ENCODE results near the gene AURKA. TPM values are rescaled to one million over a fixed set of nuclear protein-coding genes. Genes with fewer than 3 reads are reported as not detected.

AURKA gene
- 35.2 and 46.4 TPM in 2 replicates for total RNA-seq (2011; cell fraction: chromatin; rRNA removed; ENCODE audit: low replicate concordance)
- total RNA-seq (2011; cell fraction: nucleolus; rRNA removed) = 29.4 and 33.6 TPM in 2 replicates
- total RNA-seq (2011; cell fraction: nucleoplasm; rRNA removed) = 34.9 and 36.8 TPM in 2 replicates
- 72.7 and 78.4 TPM in 2 replicates for total RNA-seq (2014; rRNA removed)
- 113 and 126 TPM in 2 replicates for total RNA-seq (2014; rRNA removed; fragmentation: Illumina TruSeq; extraction: Trizol)
- total RNA-seq (2015; rRNA removed; fragmentation: Illumina TruSeq; extraction: Trizol) = 102 and 105 TPM in 2 replicates
- 97.4 and 101 TPM in 2 replicates for total RNA-seq (2021)
- polyA plus RNA-seq (2011; rRNA removed) = 112 and 148 TPM in 2 replicates
- 82.8 and 98.1 TPM in 2 replicates for polyA plus RNA-seq (2011; cell fraction: cytosol; rRNA removed)
- 52.9 and 65.0 TPM in 2 replicates for polyA plus RNA-seq (2011; cell fraction: nucleus; rRNA removed)
- polyA plus RNA-seq (2012) = 70.5 and 75.3 TPM in 2 replicates
- polyA plus RNA-seq (2014; fragmentation: Illumina TruSeq; extraction: Trizol) = 128 and 162 TPM in 2 replicates
- 100 to 1,000 TPM; 130 to 153 TPM for polyA plus RNA-seq (2014; fragmentation: Nextera tagmentation; extraction: Ambion mirVana)
- polyA plus RNA-seq (2014; rRNA removed) = 105 and 106 TPM in 2 replicates
- 99.4 and 104 TPM in 2 replicates for polyA minus RNA-seq (2011; rRNA and poly(A)+ RNA removed)
- 43.0 and 57.1 TPM in 2 replicates for polyA minus RNA-seq (2011; cell fraction: cytosol; rRNA and poly(A)+ RNA removed)
- 16.3 and 31.1 TPM in 2 replicates for polyA minus RNA-seq (2011; cell fraction: nucleus; rRNA and poly(A)+ RNA removed)
- Bru-seq, nascent RNA = percentile 90 among the genes with signal in this experiment
- BruChase-seq, experiment 1, labeled RNA remaining after a 2-hour chase = percentile 94 among the genes with signal in this experiment
- percentile 94 among the genes with signal in this experiment for BruChase-seq, experiment 2, labeled RNA remaining after a 6-hour chase
- long read RNA-seq, experiment 1, transcript AURKA-206 (9 exons, 2,169 nt) = minor isoform, 58 of 585 reads
- long read RNA-seq, experiment 1, transcript AURKA-201 (10 exons, 2,223 nt) = minor isoform, 51 of 585 reads
- long read RNA-seq, experiment 1, transcript AURKA-208 (9 exons, 2,114 nt) = major isoform, 79 of 585 reads
- long read RNA-seq, experiment 1, transcript AURKA-202 (9 exons, 2,248 nt) = minor isoform, 64 of 585 reads
- long read RNA-seq, experiment 1, partial matches to known transcripts = 54 of 585 reads
- long read RNA-seq, experiment 1, other reads (novel, unspliced or antisense) = 232 of 585 reads
- long read RNA-seq, experiment 2, transcript AURKA-208 (9 exons, 2,114 nt) = major isoform, 13 of 134 reads
- long read RNA-seq, experiment 2, transcript AURKA-202 (9 exons, 2,248 nt) = minor isoform, 7 of 134 reads
- long read RNA-seq, experiment 2, partial matches to known transcripts = 49 of 134 reads
- long read RNA-seq, experiment 2, other reads (novel, unspliced or antisense) = 52 of 134 reads
- long read RNA-seq, experiment 3, transcript AURKA-206 (9 exons, 2,169 nt) = minor isoform, 14 of 177 reads
- long read RNA-seq, experiment 3, transcript AURKA-208 (9 exons, 2,114 nt) = major isoform, 39 of 177 reads
- long read RNA-seq, experiment 3, transcript AURKA-201 (10 exons, 2,223 nt) = minor isoform, 16 of 177 reads
- long read RNA-seq, experiment 3, transcript AURKA-202 (9 exons, 2,248 nt) = minor isoform, 19 of 177 reads
- long read RNA-seq, experiment 3, partial matches to known transcripts = 32 of 177 reads
- long read RNA-seq, experiment 3, other reads (novel, unspliced or antisense) = 42 of 177 reads

DNA sequence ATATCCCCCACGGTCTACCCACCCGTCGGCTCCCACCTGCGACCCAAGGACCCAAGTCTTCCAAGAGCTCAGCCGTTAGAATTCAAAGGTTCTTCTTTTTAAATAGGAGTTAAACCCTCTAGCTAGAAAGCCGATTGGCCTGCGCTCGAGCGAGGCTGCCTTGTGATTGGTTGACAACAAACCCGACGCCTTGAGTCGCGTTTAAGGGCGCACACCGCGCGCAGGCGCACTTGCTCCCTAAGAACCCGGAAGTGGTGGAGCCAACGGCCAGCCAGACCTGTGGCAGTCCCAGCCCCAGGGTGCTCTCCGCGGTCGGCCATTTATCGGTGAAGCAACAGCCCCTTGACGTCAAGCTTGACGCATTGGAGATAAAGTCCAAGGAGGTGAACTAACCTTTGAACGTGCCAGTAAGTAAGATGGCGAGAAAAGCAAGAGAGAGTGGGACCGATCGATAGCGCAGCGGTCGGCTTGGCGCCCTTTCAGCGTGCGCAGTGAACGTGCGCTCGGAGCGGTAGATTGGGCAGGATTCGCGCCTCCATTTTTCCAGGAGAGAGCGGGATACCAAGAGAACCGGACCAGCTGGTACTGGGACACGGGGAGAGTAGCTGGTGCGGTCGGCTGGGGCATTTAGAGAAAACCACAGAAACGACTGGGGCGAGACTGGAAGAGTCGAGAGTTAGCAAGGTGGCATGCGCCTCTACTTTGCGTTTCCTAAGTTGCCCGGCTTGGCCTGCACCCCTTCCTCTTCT lies at the start of gene AURKA, which contains the start of gene CSTF1:
Gene AURKA, minus strand, starts transcription at position 84 of the 749 bp plus-strand sequence. CDS start 4,018 bp downstream, outside the sequence.
Gene CSTF1, plus strand, starts transcription at position 514 of the 749 bp plus-strand sequence. CDS start 2,908 bp downstream, outside the sequence.
- ATAC-seq = peak; percentile 95
- Histone ChIP-seq H3K27me3 (ENCODE audit: control insufficient read depth in 2 of 2, insufficient read depth in 2 of 2, low read length in 2 of 2) (no peaks in the 10 kb centered on the region), H3K9ac (ENCODE audit: insufficient read depth in 1 of 2, low read depth in 2 of 2, low read length in 2 of 2) (peak within 1 kb of the TSS; percentile 97 to 99), H3K9me3 (replicated peaks; ENCODE audit: control insufficient read depth, insufficient read depth, low read depth, low read length) (no peaks in the 10 kb centered on the region), H3K27ac (ENCODE audit: extremely low read depth, low read depth, low read length) (peak within 1 kb of the TSS; percentile 99), H3K79me2 (ENCODE audit: control insufficient read depth, insufficient read depth, low read length) (peaks cover 95% of the 10 kb centered on the region), H3K36me3 (ENCODE audit: control insufficient read depth, insufficient read depth, low read length) (peaks cover 74% of the 10 kb centered on the region), H4K20me1 (replicated peaks; ENCODE audit: control insufficient read depth, insufficient read depth, low read length) (no peaks in the 10 kb centered on the region), H3K9me1 (ENCODE audit: control insufficient read depth, insufficient read depth, low read length) (peaks cover 3% of the 10 kb centered on the region), H2AFZ (ENCODE audit: low read depth, low read length) (peak within 1 kb of the TSS; percentile 85), H3K4me2 (ENCODE audit: insufficient read depth, low read length) (peak within 1 kb of the TSS; percentile 99), H3K4me3 (peak within 1 kb of the TSS; percentile 92), H3K4me1 (replicated peaks in 1 of 2; ENCODE audit: control insufficient read depth in 2 of 2, insufficient read depth in 2 of 2, low read length in 2 of 2) (peaks cover 4 to 12% of the 10 kb centered on the region in 2 experiments; a peak in 3 of 5 replicates)
- POLR2A ChIA-PET = interaction anchor here (0.6 to 2.3 kb wide), 25 partner anchors 9 to 1963 kb away, joined by 3 to 35 read pairs (median 4); partner anchors contain the start of genes CASS4 and FAM210B
- DNase-seq (ENCODE audit: extremely low read depth in 1 of 4, low spot score in 3 of 4) = peak; percentile 99 to 100 (median 100)
- intact Hi-C loops (cut with micrococcal nuclease) (loop anchor here (1.0 kb wide), 2 partner anchors 20 to 29 kb away; partner anchors contain the start of gene CASS4), in situ Hi-C loops (cut with MboI) (no loop called here)
- CTCF ChIA-PET (ENCODE audit: low intra/inter-chr PET ratio) = no interaction called here
- TSS peak; percentile 55 for BruUV-seq (replicated peaks)
- under 1% methylated on average over 52 of the region's 53 CpGs for WGBS (ENCODE audit: insufficient coverage, low coverage, missing lambda C conversion rate)
- FAIRE-seq = peak; percentile 99
- TF ChIP-seq, protein P1, sequence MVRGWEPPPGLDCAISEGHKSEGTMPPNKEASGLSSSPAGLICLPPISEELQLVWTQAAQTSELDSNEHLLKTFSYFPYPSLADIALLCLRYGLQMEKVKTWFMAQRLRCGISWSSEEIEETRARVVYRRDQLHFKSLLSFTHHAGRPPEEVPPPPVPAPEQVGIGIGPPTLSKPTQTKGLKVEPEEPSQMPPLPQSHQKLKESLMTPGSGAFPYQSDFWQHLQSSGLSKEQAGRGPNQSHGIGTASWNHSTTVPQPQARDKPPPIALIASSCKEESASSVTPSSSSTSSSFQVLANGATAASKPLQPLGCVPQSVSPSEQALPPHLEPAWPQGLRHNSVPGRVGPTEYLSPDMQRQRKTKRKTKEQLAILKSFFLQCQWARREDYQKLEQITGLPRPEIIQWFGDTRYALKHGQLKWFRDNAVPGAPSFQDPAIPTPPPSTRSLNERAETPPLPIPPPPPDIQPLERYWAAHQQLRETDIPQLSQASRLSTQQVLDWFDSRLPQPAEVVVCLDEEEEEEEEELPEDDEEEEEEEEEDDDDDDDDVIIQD (CRISPR knock-in tag; IDR thresholded peaks at IDR 0.05) = no peak
- TF ChIP-seq CBX1 (IDR thresholded peaks at IDR 0.05; ENCODE audit: low read depth) = peak; percentile 44; the same call in 1 of the 2 replicates
- TF ChIP-seq RBM25 (IDR thresholded peaks at IDR 0.05; ENCODE audit: low read depth, low read length, severe bottlenecking) = no peak
- TF ChIP-seq ZFX (CRISPR knock-in tag; IDR thresholded peaks at IDR 0.05) = peak; percentile 55
- TF ChIP-seq BCOR (IDR thresholded peaks at IDR 0.05) = peak; percentile 38; the same call in 1 of the 2 replicates
- no peak for TF ChIP-seq ZNF780A (CRISPR knock-in tag; IDR thresholded peaks at IDR 0.05)
- TF ChIP-seq, protein P2, sequence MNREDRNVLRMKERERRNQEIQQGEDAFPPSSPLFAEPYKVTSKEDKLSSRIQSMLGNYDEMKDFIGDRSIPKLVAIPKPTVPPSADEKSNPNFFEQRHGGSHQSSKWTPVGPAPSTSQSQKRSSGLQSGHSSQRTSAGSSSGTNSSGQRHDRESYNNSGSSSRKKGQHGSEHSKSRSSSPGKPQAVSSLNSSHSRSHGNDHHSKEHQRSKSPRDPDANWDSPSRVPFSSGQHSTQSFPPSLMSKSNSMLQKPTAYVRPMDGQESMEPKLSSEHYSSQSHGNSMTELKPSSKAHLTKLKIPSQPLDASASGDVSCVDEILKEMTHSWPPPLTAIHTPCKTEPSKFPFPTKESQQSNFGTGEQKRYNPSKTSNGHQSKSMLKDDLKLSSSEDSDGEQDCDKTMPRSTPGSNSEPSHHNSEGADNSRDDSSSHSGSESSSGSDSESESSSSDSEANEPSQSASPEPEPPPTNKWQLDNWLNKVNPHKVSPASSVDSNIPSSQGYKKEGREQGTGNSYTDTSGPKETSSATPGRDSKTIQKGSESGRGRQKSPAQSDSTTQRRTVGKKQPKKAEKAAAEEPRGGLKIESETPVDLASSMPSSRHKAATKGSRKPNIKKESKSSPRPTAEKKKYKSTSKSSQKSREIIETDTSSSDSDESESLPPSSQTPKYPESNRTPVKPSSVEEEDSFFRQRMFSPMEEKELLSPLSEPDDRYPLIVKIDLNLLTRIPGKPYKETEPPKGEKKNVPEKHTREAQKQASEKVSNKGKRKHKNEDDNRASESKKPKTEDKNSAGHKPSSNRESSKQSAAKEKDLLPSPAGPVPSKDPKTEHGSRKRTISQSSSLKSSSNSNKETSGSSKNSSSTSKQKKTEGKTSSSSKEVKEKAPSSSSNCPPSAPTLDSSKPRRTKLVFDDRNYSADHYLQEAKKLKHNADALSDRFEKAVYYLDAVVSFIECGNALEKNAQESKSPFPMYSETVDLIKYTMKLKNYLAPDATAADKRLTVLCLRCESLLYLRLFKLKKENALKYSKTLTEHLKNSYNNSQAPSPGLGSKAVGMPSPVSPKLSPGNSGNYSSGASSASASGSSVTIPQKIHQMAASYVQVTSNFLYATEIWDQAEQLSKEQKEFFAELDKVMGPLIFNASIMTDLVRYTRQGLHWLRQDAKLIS (CRISPR knock-in tag; IDR thresholded peaks at IDR 0.05) = 0 out of 2 replicates have a peak, but pooled peaks have one; percentile 10
- TF ChIP-seq POLR3G (IDR thresholded peaks at IDR 0.05; ENCODE audit: extremely low read depth, insufficient read length, insufficient replicate concordance) = no peak

All from K562 (cell line).